NCI-H2029 treated with DMSO at 0.1 percent for 48 hours (cell line): Measurements from ENCODE around the gene RHOBTB1.

Source experiments
- DNase-seq: peaks from one replicate; lab custom pipeline; 2025; lab: John Stamatoyannopoulos, UW

The RHOBTB1 gene

GRCh38 chr10:60965696-60966095 is 21.7 kb upstream of the RHOBTB1 start:
- no peak for DNase-seq

DNA sequence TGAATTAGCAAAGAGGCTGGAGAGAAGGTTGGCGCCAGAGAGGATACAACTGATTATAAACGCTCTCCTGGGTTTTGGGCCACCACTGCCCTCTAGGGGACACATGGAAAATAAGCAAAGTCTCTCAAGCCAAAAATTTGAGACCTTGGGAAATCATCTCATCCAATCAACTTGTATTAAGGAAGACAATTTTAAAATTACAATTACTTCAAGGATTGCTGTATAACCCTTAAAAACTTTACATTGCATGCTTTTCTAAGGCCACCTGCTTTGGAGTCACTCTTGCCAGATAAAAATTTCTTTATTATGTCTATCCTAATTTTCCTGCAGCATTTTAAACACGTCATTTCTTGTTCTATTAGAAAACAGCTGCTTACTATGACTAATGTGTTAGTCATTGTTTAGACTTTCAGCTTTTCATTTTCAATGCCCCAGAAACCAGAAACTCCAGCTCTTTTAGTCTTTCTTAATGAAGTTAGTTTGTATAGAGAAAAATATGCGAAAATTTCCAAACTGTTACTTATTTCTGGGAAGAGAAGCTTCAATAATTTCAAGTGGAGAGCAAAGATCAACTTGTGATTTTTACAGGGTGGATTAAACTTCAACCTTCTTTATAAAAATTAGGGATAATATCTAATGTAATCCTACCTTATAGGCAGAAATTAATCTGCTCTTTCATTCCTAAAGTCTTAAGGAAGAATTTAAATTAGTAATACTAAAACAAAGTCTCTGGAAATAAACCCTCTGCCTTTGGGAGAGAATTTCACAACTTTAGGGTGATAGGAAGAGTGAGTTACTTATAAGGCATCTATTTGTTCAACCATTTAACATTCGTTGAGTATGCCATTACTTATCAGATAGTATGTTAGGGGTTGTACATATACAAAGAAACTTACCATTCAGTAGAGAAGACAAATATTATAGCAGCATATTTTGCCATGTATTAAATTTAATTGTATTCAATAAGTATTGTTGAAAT is 20.6 kb upstream of the RHOBTB1 start:
- peak; percentile 49 for DNase-seq

- no peak for DNase-seq
These were observed 19.7 kb upstream of the RHOBTB1 start for GRCh38 chr10:60963441-60964256.

GRCh38 chr10:60962946-60963345 is 19.0 kb upstream of the RHOBTB1 start:
- no peak for DNase-seq

- DNase-seq: no peak
These were observed 16.9 kb upstream of the RHOBTB1 start for GRCh38 chr10:60960913-60961312.

GRCh38 chr10:60960031-60960430 is 16.0 kb upstream of the RHOBTB1 start:
- no peak for DNase-seq

DNA sequence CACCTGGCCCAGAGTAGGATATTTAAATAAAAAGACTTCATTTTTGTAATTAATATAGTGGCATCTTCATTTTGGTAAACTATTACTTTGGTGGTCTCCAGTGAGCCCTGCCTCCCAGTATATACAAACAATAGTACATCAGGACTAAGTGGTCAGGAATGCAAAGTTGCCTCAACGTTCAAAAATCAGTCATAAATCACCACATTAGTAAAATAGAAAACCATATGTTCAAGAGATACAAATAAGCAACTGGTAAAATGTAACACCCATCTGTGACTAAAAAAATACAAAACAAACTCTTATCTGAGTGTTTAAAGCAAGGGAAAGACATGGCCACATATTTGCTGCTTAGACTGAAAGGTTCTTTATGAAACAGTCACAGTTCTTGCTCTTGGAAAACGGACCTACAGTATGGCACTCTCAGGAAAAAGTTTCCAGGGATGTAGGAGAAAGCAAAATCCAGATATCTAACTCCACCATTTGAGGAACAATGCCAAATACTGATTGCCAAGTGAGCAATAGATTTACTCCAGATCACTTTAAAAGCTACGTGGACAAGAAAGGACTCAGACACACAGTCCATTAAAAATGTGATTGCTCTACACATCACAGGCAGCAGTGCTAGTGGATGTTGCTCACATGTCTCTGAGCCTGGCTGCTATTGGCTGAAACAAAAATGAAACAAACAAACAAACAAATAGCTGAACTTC is 15.1 kb upstream of the RHOBTB1 start:
- no peak for DNase-seq

DNA sequence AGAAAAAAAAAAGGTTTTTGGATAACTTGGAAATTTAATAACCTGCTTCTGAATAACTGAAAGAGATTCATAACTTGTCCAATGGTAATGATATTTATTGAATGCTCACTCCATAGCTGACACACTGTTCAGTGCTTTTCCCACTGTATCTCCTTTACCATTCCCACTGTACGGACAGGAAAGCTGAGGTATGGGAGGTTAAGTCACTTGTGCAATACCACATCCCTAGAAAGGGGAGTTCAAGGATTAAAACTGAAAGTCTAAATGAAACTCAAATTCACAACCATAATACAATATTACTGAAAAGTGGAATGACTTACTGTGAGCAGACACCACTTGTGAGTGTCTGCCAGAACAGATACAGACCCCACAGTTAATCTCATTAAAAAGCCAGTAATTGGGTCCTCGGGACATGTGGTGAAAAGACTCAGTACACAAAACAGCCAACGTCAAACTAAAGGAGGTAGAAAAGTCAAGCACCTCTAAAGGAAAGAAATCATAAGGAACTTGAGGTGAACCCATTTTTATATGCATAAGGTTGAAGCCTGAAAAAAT is 13.8 kb upstream of the RHOBTB1 start:
- DNase-seq: no peak

GRCh38 chr10:60955957-60956425 is 12.0 kb upstream of the RHOBTB1 start:
- no peak for DNase-seq

- no peak for DNase-seq
These were observed 11.3 kb upstream of the RHOBTB1 start for GRCh38 chr10:60955316-60955715.

- no peak for DNase-seq
These were observed 10.1 kb upstream of the RHOBTB1 start for GRCh38 chr10:60954035-60954434.

GRCh38 chr10:60953420-60953819 is 9.4 kb upstream of the RHOBTB1 start:
- no peak for DNase-seq

DNA sequence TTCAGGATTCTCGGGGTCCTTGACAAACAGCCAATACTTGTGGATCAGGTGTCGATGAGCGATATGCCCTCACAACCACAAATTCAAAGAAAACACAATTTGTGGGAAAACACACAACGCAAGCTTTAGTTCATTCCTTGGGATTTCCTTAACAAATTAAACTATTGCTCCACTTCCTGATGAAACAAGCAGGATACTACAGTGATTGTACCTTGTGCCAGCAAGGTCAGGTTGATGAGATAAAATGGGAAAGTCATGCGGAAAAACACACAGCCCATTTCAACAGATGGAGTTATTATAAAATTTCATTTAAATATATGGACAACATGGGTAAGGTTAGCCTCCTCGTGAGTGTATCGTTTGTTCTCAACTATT is 8.8 kb upstream of the RHOBTB1 start:
- no peak for DNase-seq

GRCh38 chr10:60952067-60952845 is 8.3 kb upstream of the RHOBTB1 start:
- no peak for DNase-seq

GRCh38 chr10:60951272-60951724 is 7.3 kb upstream of the RHOBTB1 start:
- no peak for DNase-seq

GRCh38 chr10:60950300-60950699 is 6.3 kb upstream of the RHOBTB1 start:
- DNase-seq: no peak

- no peak for DNase-seq
These were observed 4.9 kb upstream of the RHOBTB1 start for GRCh38 chr10:60948851-60949250.

GRCh38 chr10:60944910-60945297 is 919 bp upstream of the RHOBTB1 start:
- no peak for DNase-seq

DNA sequence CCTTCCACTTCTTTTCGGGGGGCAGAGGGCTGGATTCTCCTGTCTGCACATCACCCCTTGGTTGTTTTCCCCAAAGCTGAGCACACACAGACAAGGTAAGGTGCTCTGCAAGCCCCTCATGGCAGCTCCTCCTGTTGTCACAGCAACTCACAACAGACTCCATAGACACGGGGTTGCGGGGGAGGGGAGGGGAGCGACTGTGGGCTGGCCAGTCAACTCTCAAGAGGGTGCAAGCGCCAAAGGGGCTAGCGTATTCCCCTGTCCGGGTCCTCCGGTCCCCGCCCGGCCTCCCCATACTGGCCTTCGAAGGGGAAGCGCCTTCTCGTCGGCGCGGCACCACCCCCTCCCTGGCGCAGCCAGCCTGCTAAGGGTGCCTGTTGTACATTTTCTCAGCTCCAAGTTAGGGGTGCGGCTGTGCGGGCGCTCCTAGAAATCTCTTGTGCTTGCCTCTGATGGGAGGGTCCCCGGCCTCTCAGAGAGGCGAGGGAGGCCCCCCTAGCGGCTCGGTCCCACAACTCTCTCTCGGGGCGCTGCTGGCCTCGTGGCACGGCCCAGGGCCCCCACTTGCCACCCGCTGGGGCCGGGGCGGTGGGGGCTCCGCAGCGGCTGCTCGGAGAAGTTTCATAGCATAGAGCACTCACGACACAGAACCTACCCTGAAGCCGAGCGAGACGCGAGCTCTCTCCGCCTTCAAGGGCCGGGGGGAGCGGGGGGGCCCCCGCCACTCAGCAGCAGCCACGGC is 498 bp downstream of the RHOBTB1 start:
- DNase-seq: no peak

DNA sequence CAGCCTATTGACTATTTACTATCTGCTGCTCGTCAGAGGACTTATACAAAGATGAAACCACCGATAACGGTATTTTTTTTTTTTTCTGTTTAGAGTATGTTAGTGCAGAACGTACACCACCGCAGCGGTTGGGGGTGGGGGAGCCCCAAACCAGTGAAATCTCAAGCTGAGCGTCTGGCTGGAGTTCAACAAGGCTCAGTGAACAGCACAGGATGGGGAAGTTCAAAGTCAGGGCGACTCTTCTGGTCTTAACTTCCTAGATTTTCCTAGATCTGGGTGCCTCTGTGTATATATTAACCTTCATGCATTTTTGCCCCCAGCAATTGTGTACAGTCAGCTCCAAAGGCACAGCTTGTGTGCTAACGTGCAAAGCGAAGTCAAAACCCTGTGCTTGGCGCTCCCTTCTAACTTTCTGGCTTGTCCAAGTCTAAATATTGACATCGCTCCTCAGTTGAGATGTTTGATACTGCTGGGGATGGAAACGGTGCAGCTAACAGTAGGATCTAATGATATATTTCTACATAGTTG is 1.1 kb downstream of the RHOBTB1 start:
- no peak for DNase-seq
